ENCODE results near the gene CDK5R2. TPM values are rescaled to one million over a fixed set of nuclear protein-coding genes. Genes with fewer than 3 reads are reported as not detected.

CDK5R2 gene
- total and polyA plus RNA-seq, 2 of the 13 experiments (the other 11 are each of a cell fraction or from before 2014, with no cell fraction given) = not detected

DNA sequence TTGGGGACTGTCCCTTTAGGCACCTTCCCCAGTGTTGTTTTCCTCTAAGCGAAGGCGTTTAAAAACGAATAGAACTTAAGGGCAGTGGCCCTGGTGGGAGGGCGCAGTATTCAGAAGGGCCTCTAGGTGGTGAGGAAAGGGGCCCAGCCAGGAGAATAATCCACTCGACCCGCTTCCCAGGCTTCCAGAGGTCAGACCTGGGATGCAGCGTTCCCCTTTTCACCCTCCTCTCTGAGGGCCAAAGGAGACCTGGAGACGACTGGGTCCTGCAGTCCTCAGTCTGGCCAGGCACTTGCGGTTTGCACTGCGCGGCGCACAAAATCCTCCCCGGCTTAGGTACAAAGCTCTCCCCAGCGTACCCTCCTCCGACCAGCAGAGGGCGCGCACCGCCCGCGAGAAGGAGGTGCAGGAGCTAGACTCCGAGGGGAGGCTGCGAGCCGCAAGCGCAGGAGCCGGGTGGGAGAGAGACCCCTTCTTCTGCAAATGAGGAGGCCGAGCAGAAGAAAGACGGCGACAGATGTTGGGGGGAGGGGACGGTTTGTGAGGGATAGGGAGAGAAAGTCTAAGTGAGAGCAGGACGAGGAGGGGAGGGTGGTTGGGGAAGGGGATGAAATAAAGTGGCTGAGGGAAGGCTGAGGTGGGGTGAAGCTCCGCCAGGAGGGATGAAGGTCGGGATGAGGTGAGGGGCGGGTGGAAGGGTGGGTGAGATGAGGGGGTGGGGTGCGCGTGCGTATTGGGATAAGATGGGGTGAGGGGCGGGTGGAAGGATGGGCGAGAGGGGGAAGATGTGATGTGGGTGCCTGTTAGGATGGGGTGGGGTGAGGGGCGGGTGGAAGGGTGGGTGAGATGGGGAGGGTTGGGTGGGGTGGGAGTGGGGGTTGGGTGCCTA, 20.6 kb downstream of the CDK5R2 start (continued):
- TF ChIP-seq, protein P1, sequence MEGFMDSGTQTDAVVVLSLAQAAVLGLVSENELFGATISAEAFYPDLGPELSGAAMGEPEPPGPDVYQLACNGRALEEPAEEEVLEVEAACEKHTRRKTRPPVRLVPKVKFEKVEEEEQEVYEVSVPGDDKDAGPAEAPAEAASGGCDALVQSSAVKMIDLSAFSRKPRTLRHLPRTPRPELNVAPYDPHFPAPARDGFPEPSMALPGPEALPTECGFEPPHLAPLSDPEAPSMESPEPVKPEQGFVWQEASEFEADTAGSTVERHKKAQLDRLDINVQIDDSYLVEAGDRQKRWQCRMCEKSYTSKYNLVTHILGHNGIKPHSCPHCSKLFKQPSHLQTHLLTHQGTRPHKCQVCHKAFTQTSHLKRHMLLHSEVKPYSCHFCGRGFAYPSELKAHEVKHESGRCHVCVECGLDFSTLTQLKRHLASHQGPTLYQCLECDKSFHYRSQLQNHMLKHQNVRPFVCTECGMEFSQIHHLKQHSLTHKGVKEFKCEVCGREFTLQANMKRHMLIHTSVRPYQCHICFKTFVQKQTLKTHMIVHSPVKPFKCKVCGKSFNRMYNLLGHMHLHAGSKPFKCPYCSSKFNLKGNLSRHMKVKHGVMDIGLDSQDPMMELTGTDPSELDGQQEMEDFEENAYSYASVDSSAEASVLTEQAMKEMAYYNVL (CRISPR knock-in tag; IDR thresholded peaks at IDR 0.05; ENCODE audit: borderline replicate concordance) = peak; percentile 58; the same call in 1 of the 2 replicates
- TF ChIP-seq ZSCAN31 (CRISPR knock-in tag; IDR thresholded peaks at IDR 0.05; ENCODE audit: low read depth) (0 out of 2 replicates have a peak, but pooled peaks have one; percentile 21), EZH2 (conservative IDR thresholded peaks at IDR 0.05; ENCODE audit: low read depth, low read length) (peak; percentile 27; the same call in 1 of the 2 replicates), ZNF564 (CRISPR knock-in tag; IDR thresholded peaks at IDR 0.05) (peak; percentile 93; the same call in 1 of the 2 replicates), SOX13 (IDR thresholded peaks at IDR 0.05) (no peak), SOX13 (CRISPR knock-in tag; conservative IDR thresholded peaks at IDR 0.05 in 1 of 2, IDR thresholded peaks at IDR 0.05 in 1 of 2) (0 out of 4 replicates have a peak, but pooled peaks of 1 of the 2 experiments have one; percentile 23), TP53 (CRISPR knock-in tag; conservative IDR thresholded peaks at IDR 0.05) (no peak), ZNF776 (CRISPR knock-in tag; IDR thresholded peaks at IDR 0.05) (no peak)
- TF ChIP-seq, protein P2, sequence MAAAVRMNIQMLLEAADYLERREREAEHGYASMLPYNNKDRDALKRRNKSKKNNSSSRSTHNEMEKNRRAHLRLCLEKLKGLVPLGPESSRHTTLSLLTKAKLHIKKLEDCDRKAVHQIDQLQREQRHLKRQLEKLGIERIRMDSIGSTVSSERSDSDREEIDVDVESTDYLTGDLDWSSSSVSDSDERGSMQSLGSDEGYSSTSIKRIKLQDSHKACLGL (CRISPR knock-in tag; IDR thresholded peaks at IDR 0.05) = 0 out of 2 replicates have a peak, but pooled peaks have one; percentile 12
- TF ChIP-seq, protein P3, sequence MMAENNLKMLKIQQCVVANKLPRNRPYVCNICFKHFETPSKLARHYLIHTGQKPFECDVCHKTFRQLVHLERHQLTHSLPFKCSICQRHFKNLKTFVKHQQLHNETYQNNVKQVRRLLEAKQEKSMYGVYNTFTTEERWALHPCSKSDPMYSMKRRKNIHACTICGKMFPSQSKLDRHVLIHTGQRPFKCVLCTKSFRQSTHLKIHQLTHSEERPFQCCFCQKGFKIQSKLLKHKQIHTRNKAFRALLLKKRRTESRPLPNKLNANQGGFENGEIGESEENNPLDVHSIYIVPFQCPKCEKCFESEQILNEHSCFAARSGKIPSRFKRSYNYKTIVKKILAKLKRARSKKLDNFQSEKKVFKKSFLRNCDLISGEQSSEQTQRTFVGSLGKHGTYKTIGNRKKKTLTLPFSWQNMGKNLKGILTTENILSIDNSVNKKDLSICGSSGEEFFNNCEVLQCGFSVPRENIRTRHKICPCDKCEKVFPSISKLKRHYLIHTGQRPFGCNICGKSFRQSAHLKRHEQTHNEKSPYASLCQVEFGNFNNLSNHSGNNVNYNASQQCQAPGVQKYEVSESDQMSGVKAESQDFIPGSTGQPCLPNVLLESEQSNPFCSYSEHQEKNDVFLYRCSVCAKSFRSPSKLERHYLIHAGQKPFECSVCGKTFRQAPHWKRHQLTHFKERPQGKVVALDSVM (CRISPR knock-in tag; IDR thresholded peaks at IDR 0.05) = peak; percentile 62; the same call in 1 of the 2 replicates
- TF ChIP-seq, protein P4, sequence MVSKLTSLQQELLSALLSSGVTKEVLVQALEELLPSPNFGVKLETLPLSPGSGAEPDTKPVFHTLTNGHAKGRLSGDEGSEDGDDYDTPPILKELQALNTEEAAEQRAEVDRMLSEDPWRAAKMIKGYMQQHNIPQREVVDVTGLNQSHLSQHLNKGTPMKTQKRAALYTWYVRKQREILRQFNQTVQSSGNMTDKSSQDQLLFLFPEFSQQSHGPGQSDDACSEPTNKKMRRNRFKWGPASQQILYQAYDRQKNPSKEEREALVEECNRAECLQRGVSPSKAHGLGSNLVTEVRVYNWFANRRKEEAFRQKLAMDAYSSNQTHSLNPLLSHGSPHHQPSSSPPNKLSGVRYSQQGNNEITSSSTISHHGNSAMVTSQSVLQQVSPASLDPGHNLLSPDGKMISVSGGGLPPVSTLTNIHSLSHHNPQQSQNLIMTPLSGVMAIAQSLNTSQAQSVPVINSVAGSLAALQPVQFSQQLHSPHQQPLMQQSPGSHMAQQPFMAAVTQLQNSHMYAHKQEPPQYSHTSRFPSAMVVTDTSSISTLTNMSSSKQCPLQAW (CRISPR knock-in tag; IDR thresholded peaks at IDR 0.05) = peak; percentile 64; the same call in 1 of the 2 replicates
- TF ChIP-seq, protein P5, sequence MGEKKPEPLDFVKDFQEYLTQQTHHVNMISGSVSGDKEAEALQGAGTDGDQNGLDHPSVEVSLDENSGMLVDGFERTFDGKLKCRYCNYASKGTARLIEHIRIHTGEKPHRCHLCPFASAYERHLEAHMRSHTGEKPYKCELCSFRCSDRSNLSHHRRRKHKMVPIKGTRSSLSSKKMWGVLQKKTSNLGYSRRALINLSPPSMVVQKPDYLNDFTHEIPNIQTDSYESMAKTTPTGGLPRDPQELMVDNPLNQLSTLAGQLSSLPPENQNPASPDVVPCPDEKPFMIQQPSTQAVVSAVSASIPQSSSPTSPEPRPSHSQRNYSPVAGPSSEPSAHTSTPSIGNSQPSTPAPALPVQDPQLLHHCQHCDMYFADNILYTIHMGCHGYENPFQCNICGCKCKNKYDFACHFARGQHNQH (CRISPR knock-in tag; IDR thresholded peaks at IDR 0.05) = peak; percentile 41; the same call in 1 of the 2 replicates
- TF ChIP-seq, protein P6, sequence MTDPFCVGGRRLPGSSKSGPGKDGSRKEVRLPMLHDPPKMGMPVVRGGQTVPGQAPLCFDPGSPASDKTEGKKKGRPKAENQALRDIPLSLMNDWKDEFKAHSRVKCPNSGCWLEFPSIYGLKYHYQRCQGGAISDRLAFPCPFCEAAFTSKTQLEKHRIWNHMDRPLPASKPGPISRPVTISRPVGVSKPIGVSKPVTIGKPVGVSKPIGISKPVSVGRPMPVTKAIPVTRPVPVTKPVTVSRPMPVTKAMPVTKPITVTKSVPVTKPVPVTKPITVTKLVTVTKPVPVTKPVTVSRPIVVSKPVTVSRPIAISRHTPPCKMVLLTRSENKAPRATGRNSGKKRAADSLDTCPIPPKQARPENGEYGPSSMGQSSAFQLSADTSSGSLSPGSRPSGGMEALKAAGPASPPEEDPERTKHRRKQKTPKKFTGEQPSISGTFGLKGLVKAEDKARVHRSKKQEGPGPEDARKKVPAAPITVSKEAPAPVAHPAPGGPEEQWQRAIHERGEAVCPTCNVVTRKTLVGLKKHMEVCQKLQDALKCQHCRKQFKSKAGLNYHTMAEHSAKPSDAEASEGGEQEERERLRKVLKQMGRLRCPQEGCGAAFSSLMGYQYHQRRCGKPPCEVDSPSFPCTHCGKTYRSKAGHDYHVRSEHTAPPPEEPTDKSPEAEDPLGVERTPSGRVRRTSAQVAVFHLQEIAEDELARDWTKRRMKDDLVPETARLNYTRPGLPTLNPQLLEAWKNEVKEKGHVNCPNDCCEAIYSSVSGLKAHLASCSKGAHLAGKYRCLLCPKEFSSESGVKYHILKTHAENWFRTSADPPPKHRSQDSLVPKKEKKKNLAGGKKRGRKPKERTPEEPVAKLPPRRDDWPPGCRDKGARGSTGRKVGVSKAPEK (CRISPR knock-in tag; IDR thresholded peaks at IDR 0.05; ENCODE audit: borderline replicate concordance) = peak; percentile 82; the same call in 1 of the 2 replicates
